LNCAP (cell line): ENCODE measurements around the gene TNS2.
A peak's percentile ranks its signal among the peaks of the same experiment; 100 is the strongest.

ENCODE experiments used
- TF ChIP-seq, protein P1 (sequence below): fragments of 450-650 bp; IDR thresholded peaks from 2 replicates; pipeline ENCODE4 v1.5.1; 2017; ENCODE audit warnings: mild to moderate bottlenecking

TNS2 gene

DNA sequence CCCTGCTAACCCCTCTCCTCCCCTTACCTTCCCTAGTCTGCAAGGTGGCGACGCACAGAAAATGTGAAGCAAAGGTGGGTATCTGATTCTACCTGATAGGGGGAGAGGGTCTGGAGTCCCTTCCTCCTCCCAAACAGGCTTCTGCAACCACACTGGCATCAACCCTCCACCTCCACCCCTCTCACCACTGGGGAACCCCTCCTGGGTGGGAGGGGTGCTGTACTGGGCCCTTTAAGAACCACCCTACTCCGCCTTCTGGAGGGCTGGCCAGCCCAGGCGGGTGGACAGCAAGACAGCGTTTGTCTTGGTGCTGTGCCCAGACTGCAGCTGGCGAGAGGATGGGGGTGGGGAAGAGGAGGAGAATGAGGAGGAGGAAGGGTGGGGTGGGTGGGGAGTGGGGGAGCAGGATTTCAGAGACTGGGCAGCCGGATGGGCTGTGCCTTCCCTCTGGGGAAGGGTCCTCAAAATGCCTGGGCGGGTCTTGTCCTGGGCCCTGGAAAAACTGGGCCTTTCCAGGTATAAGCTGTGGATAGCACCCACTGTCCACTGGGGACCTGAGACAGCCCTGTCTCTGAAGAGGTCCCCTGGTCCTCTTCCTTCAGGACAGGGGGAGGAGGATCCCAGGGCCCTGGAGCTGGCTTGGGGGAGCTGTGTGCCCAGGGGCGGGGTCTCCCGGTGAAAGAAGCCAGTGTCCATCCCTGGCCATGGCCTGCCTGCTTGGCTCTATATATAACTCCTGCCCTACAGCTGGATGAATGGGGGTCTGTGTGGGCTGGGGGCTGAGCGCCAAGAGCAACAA, 2.8 kb downstream of the TNS2 start:
- TF ChIP-seq, protein P1, sequence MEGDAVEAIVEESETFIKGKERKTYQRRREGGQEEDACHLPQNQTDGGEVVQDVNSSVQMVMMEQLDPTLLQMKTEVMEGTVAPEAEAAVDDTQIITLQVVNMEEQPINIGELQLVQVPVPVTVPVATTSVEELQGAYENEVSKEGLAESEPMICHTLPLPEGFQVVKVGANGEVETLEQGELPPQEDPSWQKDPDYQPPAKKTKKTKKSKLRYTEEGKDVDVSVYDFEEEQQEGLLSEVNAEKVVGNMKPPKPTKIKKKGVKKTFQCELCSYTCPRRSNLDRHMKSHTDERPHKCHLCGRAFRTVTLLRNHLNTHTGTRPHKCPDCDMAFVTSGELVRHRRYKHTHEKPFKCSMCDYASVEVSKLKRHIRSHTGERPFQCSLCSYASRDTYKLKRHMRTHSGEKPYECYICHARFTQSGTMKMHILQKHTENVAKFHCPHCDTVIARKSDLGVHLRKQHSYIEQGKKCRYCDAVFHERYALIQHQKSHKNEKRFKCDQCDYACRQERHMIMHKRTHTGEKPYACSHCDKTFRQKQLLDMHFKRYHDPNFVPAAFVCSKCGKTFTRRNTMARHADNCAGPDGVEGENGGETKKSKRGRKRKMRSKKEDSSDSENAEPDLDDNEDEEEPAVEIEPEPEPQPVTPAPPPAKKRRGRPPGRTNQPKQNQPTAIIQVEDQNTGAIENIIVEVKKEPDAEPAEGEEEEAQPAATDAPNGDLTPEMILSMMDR = no peak

DNA sequence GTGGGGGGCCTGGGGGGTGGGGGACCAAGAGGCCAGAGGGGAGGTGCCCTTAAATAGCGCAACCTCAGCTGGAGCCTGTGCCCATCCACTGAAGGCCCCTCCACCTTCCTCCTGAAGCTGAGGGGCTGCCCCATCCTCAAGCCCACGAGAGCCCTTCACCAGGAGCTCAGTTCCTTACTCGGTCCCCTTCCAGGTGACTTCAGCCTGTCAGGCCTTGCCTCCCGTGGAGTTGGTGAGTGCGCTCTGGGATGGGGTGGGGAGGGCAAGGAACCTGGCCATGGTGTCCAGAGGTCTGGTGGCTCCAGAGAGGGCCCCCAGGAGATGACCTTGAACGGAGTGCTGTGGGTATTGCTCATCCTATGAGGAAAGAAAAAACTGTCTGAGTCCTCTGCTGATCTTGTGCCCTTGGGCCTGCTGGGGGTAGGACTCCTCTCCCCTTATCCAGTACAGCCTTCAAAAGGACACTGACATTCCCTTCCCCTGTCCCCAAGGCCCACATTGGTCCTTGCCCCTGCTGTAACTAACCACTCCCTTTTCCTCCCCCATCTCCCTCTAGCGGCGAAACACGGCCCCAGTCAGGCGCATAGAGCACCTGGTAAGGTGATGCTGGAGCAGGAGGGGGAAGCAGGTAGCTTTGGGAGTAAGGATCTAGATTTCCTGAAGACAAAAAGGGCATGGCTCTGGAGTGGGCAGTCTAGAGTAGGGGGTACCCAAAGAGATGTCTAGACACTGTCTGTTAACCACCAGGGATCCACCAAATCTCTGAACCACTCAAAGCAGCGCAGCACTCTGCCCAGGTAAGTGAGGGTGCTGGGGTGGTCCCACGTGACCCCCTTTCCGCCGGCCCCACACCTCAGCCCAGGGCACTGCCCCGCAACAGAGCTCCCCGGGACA, 3.6 kb downstream of the TNS2 start:
- TF ChIP-seq, protein P1 = peak; percentile 91

DNA sequence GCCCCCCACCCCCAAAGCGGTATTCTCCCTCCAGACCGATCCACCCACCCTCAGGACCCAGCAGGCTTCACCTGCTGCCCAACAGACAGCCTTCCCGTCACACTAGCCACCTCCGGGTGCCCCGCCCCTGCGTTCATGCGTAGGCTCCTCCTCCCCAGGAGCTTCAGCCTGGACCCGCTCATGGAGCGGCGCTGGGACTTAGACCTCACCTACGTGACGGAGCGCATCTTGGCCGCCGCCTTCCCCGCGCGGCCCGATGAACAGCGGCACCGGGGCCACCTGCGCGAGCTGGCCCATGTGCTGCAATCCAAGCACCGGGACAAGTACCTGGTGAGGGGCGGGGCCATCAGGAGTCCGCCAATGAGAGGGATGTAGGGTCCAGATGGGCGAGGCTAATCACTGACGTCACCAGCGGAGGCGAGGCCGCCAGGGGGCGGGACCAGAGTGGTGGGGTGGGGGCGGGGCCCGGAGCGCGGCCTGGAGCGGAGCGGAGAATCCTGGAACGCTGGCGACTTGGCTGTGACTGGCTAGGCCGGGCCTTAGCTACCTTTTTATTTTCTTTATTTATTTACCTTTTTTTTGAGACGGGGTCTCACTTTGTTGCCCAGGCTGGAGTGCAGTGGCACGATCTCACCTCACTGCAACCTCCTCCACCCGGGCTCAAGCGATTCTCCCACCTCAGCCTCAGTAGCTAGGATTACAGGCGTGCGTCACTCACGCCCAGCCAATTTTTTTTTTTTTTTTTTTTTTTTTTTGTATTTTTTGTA, 4.4 kb downstream of the TNS2 start:
- TF ChIP-seq, protein P1 = no peak

DNA sequence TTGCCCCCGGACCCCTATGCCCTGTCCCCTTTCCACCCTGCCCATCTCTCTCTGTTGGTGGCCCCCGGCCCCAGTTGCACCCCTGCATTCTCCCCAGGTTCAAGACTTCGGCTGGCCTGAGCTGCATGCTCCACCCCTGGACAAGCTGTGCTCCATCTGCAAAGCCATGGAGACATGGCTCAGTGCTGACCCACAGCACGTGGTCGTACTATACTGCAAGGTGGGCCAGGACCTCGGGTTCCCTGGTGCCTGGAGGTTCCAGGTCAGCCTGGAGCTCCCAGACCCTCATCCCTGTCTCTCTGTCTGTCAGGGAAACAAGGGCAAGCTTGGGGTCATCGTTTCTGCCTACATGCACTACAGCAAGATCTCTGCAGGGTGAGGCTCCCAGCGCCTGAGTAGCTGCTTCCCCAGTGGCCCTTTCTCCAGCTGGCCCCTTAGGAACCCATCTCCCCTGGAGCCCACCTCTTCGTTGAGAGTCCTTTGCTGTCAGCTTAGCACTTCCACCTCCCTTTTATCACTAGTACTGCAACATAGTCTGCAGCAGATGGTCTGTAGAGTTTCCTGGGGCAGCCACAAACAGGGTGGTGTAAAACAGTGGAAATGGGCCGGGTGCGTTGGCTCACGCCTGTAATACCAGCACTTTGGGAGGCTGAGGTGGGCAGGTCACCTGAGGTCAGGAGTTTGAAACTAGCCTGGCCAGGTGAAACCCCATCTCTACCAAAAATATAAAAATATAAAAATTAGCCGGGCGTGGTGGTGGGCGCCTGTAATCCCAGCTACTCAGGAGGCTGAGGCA, 5.8 kb downstream of the TNS2 start:
- TF ChIP-seq, protein P1 = no peak

DNA sequence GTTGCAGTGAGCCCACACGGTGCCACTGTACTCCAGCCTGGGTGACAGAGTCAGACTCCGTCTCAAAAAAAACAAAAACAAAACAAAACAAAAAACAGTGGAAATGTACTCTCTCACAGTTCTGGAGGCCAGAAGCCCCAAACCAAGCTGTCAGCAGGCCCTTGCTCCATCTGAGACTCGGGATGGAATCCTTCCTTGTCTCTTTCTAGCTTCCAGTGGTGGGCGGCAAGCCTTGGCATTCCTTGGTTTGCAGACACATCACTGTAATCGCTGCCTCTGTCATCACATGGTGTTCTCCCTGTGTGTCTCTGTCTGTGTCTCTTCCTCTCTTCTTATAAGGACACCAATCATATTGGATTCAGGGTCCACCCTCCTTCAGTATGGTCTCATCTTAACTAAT, 6.4 kb downstream of the TNS2 start:
- TF ChIP-seq, protein P1 = no peak

DNA sequence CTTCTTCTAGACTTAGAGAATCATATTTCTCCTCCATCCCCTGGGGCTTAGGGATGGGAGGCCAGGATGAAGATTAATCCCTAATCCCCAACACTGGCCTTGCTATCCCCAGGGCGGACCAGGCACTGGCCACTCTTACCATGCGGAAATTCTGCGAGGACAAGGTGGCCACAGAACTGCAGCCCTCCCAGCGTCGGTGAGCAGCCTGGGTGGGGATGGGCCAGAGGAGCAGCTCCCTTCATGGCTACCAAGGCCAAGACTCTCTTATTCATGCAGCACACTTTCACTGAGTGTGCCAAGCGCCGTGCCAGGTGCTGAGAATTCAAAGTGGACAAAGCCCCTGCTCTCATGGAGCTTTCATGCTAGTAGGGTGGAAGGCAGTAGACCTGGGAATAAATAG, 7.0 kb downstream of the TNS2 start:
- TF ChIP-seq, protein P1 = no peak
